Brain pericyte (primary cell): ENCODE data around the gene POMT1.

ENCODE experiments used
- DNase-seq: peaks from one replicate; pipeline ENCODE4 v3.0.0-alpha.2; 2012; ENCODE audit warnings: low read depth, low spot score

The POMT1 gene

GRCh38 chr9:131477367-131477766, 25.4 kb upstream of the POMT1 start:
- no peak for DNase-seq

- DNase-seq, result no peak
Observed at GRCh38 chr9:131477816-131478419, 24.8 kb upstream of the POMT1 start.

GRCh38 chr9:131478421-131478868, 24.3 kb upstream of the POMT1 start:
- DNase-seq, result no peak

- DNase-seq, result no peak
Observed at GRCh38 chr9:131478911-131479310, 23.8 kb upstream of the POMT1 start.

- no peak for DNase-seq
Observed at GRCh38 chr9:131480258-131480657, 22.5 kb upstream of the POMT1 start.

- no peak for DNase-seq
Observed at GRCh38 chr9:131481441-131482342, 21.0 kb upstream of the POMT1 start.

GRCh38 chr9:131482343-131483006, 20.2 kb upstream of the POMT1 start:
- DNase-seq, result no peak

GRCh38 chr9:131483319-131484050, 19.2 kb upstream of the POMT1 start:
- DNase-seq, result no peak

GRCh38 chr9:131484051-131484445, 18.7 kb upstream of the POMT1 start:
- DNase-seq, result no peak

- DNase-seq, result no peak
Observed at GRCh38 chr9:131484560-131485185, 18.0 kb upstream of the POMT1 start.

GRCh38 chr9:131485206-131485605, 17.5 kb upstream of the POMT1 start:
- DNase-seq, result no peak

- no peak for DNase-seq
Observed at GRCh38 chr9:131485728-131486422, 16.8 kb upstream of the POMT1 start.

- no peak for DNase-seq
Observed at GRCh38 chr9:131487001-131487400, 15.7 kb upstream of the POMT1 start.

GRCh38 chr9:131487621-131488031, 15.1 kb upstream of the POMT1 start:
- DNase-seq, result no peak

- no peak for DNase-seq
Observed at GRCh38 chr9:131490514-131490913, 12.2 kb upstream of the POMT1 start.

GRCh38 chr9:131491001-131491710, 11.6 kb upstream of the POMT1 start:
- no peak for DNase-seq

- DNase-seq, result no peak
Observed at GRCh38 chr9:131492070-131492469, 10.6 kb upstream of the POMT1 start.

- DNase-seq, result no peak
Observed at GRCh38 chr9:131494296-131494870, 8.3 kb upstream of the POMT1 start.

- no peak for DNase-seq
Observed at GRCh38 chr9:131495785-131496184, 6.9 kb upstream of the POMT1 start.
